Upper lobe of right lung (tissue), 1 donor: ENCODE results near the gene FSTL3. TPM values are rescaled to one million over a fixed set of nuclear protein-coding genes. Genes with fewer than 3 reads are reported as not detected.

Source experiments
- ATAC-seq: fragments of 200-7000 bp; cut with Tn5 transposase; one replicate; pipeline ENCODE4 v1.9.1; 2020; ENCODE audit warnings: mild to moderate bottlenecking, moderate library complexity
- DNase-seq: peaks from one replicate; pipeline ENCODE4 v3.0.0-alpha.2; 2020
- H3K27ac ChIP-seq: fragments of 200-600 bp; one replicate; pipeline ENCODE4 v1.8.0; 2022
- H3K27me3 ChIP-seq: fragments of 200-600 bp; one replicate; pipeline ENCODE4 v1.8.0; 2022; ENCODE audit warnings: mild to moderate bottlenecking
- H3K36me3 ChIP-seq: fragments of 200-600 bp; one replicate; pipeline ENCODE4 v1.8.0; 2022
- H3K4me1 ChIP-seq: fragments of 200-600 bp; one replicate; pipeline ENCODE4 v1.8.0; 2022
- H3K4me3 ChIP-seq: fragments of 200-600 bp; one replicate; pipeline ENCODE4 v1.8.0; 2022; ENCODE audit warnings: mild to moderate bottlenecking
- H3K9me3 ChIP-seq: fragments of 200-600 bp; one replicate; pipeline ENCODE4 v1.8.0; 2022
- CTCF ChIP-seq: fragments of 200-600 bp; IDR thresholded peaks from one replicate; pipeline ENCODE4 v1.8.0; 2022; ENCODE audit warnings: antibody characterized with exemption
- intact Hi-C: fragments of 100-400 bp; cut with DNase I; formaldehyde crosslinking; loops from one replicate; pipeline ENCODE4 v1.11.0; 2022
- total RNA-seq: library from RNA; stranded (reverse); fragmentation: NEBNext Ultra II Directional; extraction: Animal tissue kit (Norgen Biotek cat#: 25700); gene quantifications from one replicate; pipeline ENCODE4 v1.2.1, GENCODE V29; 2021
- donor health status: DM: no; HTN: yes; CAD: no; lungs with severe emphysema.

FSTL3 gene
- total RNA-seq, 1 donor from 2014 or later, result 114 TPM

GRCh38 chr19:718991-719512 is 42.9 kb downstream of the FSTL3 start:
- no peaks in the 10 kb centered on the region for H3K36me3 ChIP-seq
- peak overlapping the region; percentile 65 for H3K27ac ChIP-seq
- TF ChIP-seq CTCF, result no peak
- H3K27me3 ChIP-seq, result peaks cover 16% of the 10 kb centered on the region
- H3K4me3 ChIP-seq, result peak overlapping the region; percentile 16
- H3K9me3 ChIP-seq, result no peaks in the 10 kb centered on the region
- intact Hi-C loops, result no loop called here
- ATAC-seq (peak; percentile 61), DNase-seq (no peak)
- peaks cover 12% of the 10 kb centered on the region for H3K4me1 ChIP-seq

- Histone ChIP-seq H3K36me3 (no peaks in the 10 kb centered on the region), H3K27ac (peak overlapping the region; percentile 65), H3K4me1 (peaks cover 12% of the 10 kb centered on the region), H3K9me3 (no peaks in the 10 kb centered on the region), H3K27me3 (peaks cover 16% of the 10 kb centered on the region), H3K4me3 (no peak overlapping the region)
- intact Hi-C loops, result no loop called here
- TF ChIP-seq CTCF, result no peak
- DNase-seq (no peak), ATAC-seq (no peak)
Measured at GRCh38 chr19:719636-720344, 43.6 kb downstream of the FSTL3 start.

GRCh38 chr19:720345-721160 is 44.4 kb downstream of the FSTL3 start:
- ATAC-seq (peak; percentile 24), DNase-seq (no peak)
- no peak for TF ChIP-seq CTCF
- no peak overlapping the region for H3K4me3 ChIP-seq
- peaks cover 16% of the 10 kb centered on the region for H3K27me3 ChIP-seq
- H3K36me3 ChIP-seq, result no peaks in the 10 kb centered on the region
- no peaks in the 10 kb centered on the region for H3K9me3 ChIP-seq
- intact Hi-C loops, result no loop called here
- peaks cover 12% of the 10 kb centered on the region for H3K4me1 ChIP-seq
- no peak overlapping the region for H3K27ac ChIP-seq

- intact Hi-C loops, result no loop called here
- Histone ChIP-seq H3K27me3 (peaks cover 16% of the 10 kb centered on the region), H3K27ac (no peak overlapping the region), H3K36me3 (no peaks in the 10 kb centered on the region), H3K9me3 (no peaks in the 10 kb centered on the region), H3K4me1 (peaks cover 12% of the 10 kb centered on the region), H3K4me3 (no peak overlapping the region)
- ATAC-seq (peak; percentile 5), DNase-seq (no peak)
- no peak for TF ChIP-seq CTCF
Measured at GRCh38 chr19:722553-723101, 46.4 kb downstream of the FSTL3 start.

GRCh38 chr19:723247-723646 is 47.1 kb downstream of the FSTL3 start:
- intact Hi-C loops, result no loop called here
- peaks cover 16% of the 10 kb centered on the region for H3K27me3 ChIP-seq
- H3K27ac ChIP-seq, result no peak overlapping the region
- H3K4me1 ChIP-seq, result peaks cover 11% of the 10 kb centered on the region
- no peaks in the 10 kb centered on the region for H3K36me3 ChIP-seq
- TF ChIP-seq CTCF, result no peak
- DNase-seq (no peak), ATAC-seq (no peak)
- no peak overlapping the region for H3K4me3 ChIP-seq
- no peaks in the 10 kb centered on the region for H3K9me3 ChIP-seq
